Hippocampal formation (tissue), 2 donors: ENCODE measurements around the gene SMARCB1.
"Not testable (repeated sequence)": the region's sequence is repeated elsewhere in the genome, so short reads cannot be mapped to it uniquely, and the experiment has no call there.

Source experiments
- DNase-seq, 2 donors: peaks; one replicate each; lab custom pipeline; 2025; lab: John Stamatoyannopoulos, UW

Gene SMARCB1

GRCh38 chr22:23846081-23846469, 59.3 kb downstream of the SMARCB1 start:
- no peak for DNase-seq

DNA sequence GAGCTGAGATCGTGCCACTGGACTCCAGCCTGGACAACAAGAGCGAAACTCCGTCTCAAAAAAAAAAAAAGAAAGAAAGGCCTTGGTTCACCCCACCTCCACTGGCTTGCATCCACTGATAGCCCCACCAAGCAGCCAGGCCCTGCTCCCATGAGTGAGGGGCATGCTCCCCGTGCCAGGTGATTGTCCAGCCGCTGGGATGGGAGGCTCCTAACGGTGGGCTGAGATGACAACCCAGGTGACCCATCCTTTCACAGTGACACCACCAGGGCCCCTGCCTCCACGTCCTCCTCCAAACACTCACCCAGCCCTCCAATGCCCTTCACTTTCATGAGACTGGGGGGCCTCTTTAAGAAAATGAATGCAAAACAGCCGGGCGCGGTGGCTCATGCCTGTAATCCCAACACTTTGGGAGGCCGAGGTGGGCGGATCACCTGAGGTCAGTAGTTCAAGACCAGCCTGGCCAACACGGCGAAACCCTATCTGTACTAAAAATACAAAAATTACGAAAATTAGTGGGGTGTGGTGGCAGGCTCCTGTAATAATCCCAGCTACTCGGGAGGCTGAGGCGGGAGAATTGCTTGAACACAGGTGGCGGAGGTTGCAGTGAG, 60.6 kb downstream of the SMARCB1 start:
- no peak for DNase-seq

GRCh38 chr22:23847991-23848864, 61.5 kb downstream of the SMARCB1 start:
- DNase-seq, result no peak

DNA sequence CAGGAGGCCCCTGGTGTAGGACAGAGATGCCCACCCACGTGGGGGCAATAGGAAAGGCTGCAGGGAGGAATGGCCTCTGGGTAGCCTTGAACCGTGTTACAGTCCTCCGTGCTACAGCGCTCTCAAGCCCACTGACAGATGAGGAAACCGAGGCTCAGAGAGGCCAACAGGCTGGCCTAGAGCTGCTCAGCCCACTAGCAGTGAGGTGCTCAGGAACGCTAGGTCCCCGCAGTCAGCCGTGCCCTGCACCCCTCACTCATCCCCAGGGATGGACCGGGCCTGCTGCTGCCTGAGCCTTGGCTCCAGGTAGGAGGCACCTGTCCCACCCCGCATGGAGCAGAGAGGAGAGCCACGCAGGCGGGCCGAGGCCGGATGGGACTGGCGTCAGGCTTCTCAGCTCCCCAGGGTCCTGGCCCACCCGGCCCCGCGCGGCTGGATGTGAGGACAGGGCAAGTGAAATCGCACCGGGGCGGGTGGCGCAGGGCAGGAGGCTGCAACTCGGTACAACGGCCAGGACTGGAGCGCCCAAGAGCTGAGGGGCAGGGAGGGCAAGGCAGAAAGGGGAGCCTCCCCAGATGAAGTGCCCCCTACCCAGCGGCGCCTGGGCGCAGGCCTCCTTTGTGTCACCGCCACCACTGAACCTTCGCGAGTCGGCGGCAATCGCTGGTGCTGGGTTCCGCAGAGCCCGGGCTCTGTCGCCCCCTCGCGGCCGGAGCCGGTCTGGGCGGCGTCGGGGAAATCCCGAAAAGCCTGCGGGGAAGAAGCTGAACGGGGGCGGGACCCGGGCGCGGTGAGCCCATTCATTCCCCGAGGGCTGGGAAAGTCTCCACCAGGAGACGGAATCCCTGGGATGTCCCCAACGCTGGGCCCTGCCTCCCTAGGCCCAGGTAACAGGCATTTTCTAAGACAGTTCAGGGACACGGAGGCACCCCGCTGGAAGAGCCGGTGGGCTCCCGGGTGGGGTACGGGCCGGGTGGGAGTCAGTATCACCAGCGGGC, 62.5 kb downstream of the SMARCB1 start:
- peak; percentile 27 to 72 for DNase-seq

GRCh38 chr22:23850136-23850611, 63.4 kb downstream of the SMARCB1 start:
- DNase-seq, result no peak

DNA sequence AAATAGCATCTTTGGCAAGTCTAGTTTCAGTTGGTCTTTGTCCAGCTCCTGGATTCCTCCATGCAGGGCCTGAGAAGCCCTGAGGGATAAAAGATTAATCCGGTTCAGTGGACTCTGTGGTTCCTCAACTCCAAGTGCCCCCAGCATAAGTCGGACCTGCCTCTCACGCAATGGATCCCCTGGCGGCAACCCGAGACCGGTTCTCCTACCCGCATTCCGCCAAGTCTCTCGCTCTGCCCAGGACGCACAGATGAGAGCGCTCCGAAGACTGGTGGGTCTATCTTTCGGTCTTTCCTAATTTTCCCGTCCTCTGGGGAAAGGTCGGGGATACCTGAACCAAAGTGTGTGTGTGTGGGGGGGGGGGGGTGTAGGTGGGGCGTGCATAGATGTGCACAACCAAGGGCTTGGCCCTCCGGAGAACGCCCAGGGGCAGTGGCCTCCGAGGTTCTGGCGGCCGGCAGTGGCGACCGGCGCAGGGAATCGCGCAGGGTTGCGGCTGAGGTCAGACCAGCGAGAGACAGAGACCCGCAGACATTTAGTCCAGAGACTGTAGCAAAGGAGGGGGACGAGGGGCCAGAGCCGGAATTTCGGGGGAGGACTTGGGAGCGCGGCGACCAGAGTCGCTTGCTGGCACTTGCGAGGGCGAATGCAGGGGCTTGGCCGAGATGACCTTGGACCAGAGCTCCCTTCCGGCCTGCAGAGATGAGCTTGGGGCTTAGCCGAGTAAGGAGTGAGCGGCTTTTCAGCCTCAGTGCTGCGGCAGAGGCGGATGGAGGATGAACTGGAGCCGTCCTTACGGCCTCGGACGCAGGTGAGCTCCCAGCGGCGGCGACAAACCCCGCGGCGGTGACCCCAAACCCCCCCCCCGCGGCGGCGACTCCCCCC, 70.2 kb downstream of the SMARCB1 start:
- DNase-seq, result no peak

DNA sequence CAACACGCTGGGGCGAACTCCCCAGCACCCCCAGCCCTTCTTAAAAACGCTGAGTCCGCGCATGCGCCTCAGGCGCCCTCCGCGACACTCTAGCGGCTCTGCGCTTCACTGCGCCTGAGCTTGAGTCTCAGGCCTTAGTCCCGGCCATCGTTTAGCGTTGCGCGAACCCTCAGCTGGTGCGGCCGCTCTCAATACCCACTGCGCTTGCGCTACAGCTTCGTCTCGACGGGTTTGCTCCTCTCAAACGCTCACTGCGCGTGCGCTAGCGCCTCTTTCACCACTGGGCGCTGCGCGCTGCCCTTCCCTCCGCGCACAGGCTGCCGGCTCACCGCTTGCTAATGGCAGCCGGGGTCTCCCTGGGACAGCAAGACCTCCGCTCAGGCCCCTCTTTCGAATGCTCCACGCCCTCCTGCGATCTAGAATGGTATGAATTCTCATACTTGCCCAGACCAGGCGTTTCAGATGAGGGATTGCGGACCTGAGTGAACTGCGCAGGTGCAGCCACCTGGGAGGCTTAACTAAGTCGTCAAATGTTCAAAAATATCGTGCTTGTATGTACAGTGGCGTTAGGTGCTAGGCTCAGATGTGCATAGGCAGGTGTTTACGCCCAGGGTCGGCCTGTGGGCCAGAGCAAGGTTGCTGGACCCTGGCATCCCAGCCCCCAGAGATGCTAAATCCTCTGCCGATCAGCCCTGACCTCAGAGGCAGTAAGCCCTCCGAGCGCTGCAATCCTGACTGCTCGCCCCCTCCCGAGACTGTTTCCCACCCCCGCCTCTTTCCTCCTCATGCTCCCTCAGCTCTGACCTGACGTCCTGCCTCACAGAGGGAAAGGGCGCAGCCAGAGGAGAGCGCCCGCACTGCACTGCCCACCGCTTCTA, 71.1 kb downstream of the SMARCB1 start, which contains the start of gene SLC2A11:
TSS of gene SLC2A11 (plus strand) at position 270 of the 878 bp plus-strand sequence. CDS start at position 395, 125 bp downstream.
- DNase-seq, result peak; percentile 94 to 96

- no peak for DNase-seq
Measured at GRCh38 chr22:23858484-23858815, 71.7 kb downstream of the SMARCB1 start.

GRCh38 chr22:23859201-23859600, 72.4 kb downstream of the SMARCB1 start:
- DNase-seq, result no peak

GRCh38 chr22:23860187-23860586, 73.4 kb downstream of the SMARCB1 start:
- DNase-seq, result not testable (repeated sequence)

DNA sequence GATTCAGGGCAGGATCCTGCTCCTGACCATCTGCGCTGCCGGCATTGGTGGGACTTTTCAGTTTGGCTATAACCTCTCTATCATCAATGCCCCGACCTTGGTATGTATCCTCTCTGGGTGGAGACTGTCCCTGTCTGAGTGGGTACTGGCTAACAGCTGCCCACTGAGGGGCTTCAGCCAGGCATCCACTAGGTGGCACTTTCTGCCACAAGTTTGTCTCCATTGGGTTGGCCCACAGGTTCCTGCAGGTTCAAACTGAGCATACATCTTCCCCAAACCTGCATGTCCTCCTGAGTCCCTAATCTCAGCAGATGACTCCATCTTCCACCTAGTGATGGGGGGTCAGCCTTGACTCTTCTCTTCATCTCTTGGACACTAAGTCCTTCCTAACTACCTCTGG, 75.3 kb downstream of the SMARCB1 start:
- DNase-seq, result no peak

- not testable (repeated sequence) for DNase-seq
Measured at GRCh38 chr22:23864499-23865154, 77.9 kb downstream of the SMARCB1 start.

DNA sequence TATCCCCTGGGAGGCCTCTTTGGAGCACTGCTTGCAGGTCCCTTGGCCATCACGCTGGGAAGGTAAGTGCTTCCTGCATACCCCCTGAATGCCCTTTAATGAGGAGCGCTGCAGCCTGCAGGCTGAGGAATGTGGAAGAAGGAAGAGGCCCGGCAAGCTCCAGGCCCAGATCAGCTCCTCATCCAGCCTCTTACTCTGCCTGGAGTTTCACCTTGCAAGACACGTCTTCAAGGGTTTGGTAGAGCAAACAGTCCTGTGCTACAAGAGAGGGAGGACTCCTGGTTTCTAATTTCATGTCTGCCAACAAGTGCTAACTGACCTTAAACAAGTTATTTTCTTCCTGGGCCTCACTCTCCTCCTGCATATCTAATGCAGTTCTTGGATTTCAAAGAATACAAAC, 81.8 kb downstream of the SMARCB1 start:
- DNase-seq, result no peak

GRCh38 chr22:23874871-23875270, 88.1 kb downstream of the SMARCB1 start:
- DNase-seq, result no peak

DNA sequence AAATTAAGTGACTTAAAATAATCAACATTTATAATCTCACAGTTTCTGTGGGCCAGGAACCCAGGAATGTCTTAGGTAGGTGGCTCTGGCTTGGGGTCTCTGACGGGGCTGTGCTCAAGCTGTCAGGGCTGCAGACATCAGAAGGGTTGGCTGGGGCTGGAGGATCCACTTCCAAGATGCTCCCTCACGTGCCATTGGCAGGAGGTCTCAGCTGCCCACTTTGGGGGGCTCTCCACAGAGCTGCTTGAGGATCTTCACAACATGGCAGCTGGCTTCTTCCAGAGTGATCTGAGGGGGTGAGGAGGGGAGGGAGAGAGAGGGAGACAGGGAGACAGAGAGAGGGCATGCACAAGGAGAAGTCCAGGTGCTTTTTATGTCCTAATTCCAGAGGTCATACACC, 89.0 kb downstream of the SMARCB1 start:
- DNase-seq, result no peak

DNA sequence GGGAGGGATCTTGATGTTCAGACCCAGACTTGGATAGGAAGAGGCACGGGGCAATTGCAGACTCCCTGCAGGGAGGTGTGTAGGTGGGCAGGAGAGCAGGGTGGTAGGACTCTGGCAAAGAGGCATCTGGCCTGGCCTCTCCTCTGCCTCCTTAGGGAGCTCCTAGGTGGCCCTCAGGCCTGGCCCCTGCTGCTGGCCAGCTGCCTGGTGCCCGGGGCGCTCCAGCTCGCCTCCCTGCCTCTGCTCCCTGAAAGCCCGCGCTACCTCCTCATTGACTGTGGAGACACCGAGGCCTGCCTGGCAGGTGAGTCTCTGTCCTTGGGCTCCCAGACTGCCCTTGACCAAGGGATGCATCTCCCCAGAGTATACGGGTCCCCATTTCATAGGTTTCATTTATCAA, 90.8 kb downstream of the SMARCB1 start:
- no peak for DNase-seq

DNA sequence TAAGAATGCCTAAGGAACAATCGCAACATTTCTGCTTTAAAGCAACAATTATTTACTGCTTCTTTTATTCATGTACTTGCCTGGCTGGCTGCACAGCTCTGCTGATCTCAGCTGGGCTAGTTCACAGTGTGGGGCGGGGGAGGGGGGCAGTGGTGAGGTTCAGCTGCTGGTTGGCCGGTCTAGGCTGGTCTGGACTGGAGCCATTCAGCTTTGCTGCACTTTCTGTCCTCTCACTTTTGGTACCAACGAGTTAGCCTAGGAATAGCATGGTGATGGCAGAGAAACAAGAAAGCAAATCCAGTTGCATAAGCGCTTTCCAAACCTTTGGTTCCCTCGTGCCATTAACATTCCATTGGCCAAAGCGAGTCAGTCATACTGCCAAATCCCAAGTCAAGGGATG, 91.5 kb downstream of the SMARCB1 start:
- DNase-seq, result no peak

- DNase-seq, result no peak
Measured at GRCh38 chr22:23882370-23882769, 95.6 kb downstream of the SMARCB1 start.

- no peak for DNase-seq
Measured at GRCh38 chr22:23883658-23884057, 96.9 kb downstream of the SMARCB1 start.
